Measurements from ENCODE around the gene CCDC172. TPM values are rescaled to one million over a fixed set of nuclear protein-coding genes. Genes with fewer than 3 reads are reported as not detected.

Gene CCDC172
- total RNA-seq, 1 donor from 2014 or later, result not detected

Small RNAs within 50 kb of the gene (small RNA-seq; reads per million reads assigned to genes)
- gene SNRPGP6 (ENCODE audit: low replicate concordance), result not detected

Other genes starting within 250 kb of the CCDC172 start
- gene GFRA1, start 51.2 kb upstream of the CCDC172 start, total RNA-seq, result 49.8 TPM
- 5.8 TPM for gene PNLIPRP3, start 103.4 kb downstream of the CCDC172 start, total RNA-seq
- 1.4 TPM for gene PNLIP, start 221.5 kb downstream of the CCDC172 start, total RNA-seq